Body of pancreas (tissue), 4 donors: ENCODE results near the gene LCE1A. TPM values are rescaled to one million over a fixed set of nuclear protein-coding genes. Genes with fewer than 3 reads are reported as not detected.

ENCODE experiments used
- ATAC-seq: fragments of 150-250 bp; one replicate; pipeline ENCODE4 v1.9.1; 2016
- DNase-seq, 4 donors: peaks; one replicate each; pipeline ENCODE4 v3.0.0-alpha.2; 2019
- H3K27ac ChIP-seq, 4 donors: fragments of 200-600 bp; sonication (generic); 1 replicate in 3 of 4; 2 replicates in 1 of 4; pipeline versions ENCODE4 v1.5.1 to v1.6.1; 2016 to 2019; ENCODE audit warnings: mild to moderate bottlenecking in 1 of 4, mixed read lengths in 1 of 4, moderate library complexity in 1 of 4
- H3K27me3 ChIP-seq, 2 donors: fragments of 200-600 bp; sonication (generic); one replicate each; pipeline ENCODE4 v1.6.0; 2016; ENCODE audit warnings: mild to moderate bottlenecking in 1 of 2
- H3K36me3 ChIP-seq, 2 donors: fragments of 200-600 bp; sonication (generic); replicated peaks in 1 of 2; 2 replicates each; pipeline ENCODE4 v1.5.1; 2016; ENCODE audit warnings: low read depth in 2 of 2; ENCODE audit not compliant: insufficient read depth in 1 of 2
- H3K4me1 ChIP-seq: fragments of 200-600 bp; sonication (generic); one replicate; pipeline ENCODE4 v1.6.0; 2016
- H3K4me3 ChIP-seq, 2 donors: fragments of 200-600 bp; sonication (generic); 1 replicate in 1 of 2; 2 replicates in 1 of 2; pipeline ENCODE4 v1.5.1; 2016 to 2019
- H3K9me3 ChIP-seq, 3 donors: fragments of 200-600 bp; sonication (generic); 1 replicate in 2 of 3; 2 replicates in 1 of 3; pipeline ENCODE4 v1.5.1; 2016
- CTCF ChIP-seq, 7 experiments: fragments of 450-650 bp in 4 of 7; fragments of 200-600 bp in 3 of 7; sonication (generic) in 3 of 7; IDR thresholded peaks; one replicate each; pipeline ENCODE4 v1.5.1; 2016 to 2019; ENCODE audit warnings: antibody characterized with exemption in 7 of 7
- POLR2A ChIP-seq, 3 donors: fragments of 450-650 bp; IDR thresholded peaks; one replicate each; pipeline ENCODE4 v1.6.1; 2016; ENCODE audit warnings: antibody characterized with exemption in 3 of 3, mild to moderate bottlenecking in 2 of 3
- WGBS, 2 donors: methylation state at CpG; one replicate each; pipeline ENCODE4 v1.1.5; 2017; 5-methylcytosine and 5-hydroxymethylcytosine counted together
- intact Hi-C: fragments of 100-400 bp; cut with DNase I; formaldehyde crosslinking; loops from one replicate; pipeline ENCODE4 v1.15.1; 2023
- total RNA-seq, 2 donors: library from RNA; depleted of rRNA; stranded (reverse); fragments of >200 nt; gene quantifications; one replicate each; pipeline ENCODE4 v1.1.0, GENCODE V29; 2016

The LCE1A gene
- total RNA-seq, 2 donors from 2014 or later: not detected

DNA sequence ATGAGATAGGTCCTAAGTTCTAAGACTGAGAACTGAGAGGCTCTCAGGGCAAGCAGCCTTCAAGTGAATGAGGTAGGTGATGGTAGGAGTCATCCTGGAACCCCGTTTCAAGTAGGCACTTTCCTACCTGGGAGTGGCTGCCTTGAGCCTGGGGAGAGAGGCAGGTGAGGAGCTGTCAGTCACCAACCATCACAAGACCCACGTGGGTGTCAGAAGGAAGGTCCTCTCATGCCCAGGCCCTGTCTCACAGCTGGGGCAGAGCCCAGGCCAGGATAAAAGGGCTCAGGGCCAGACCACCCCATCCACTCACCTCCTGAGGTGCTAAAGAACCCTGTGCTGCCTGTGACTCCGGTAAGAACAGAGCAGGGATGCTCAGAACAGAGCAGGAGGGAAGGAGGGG, 30.9 kb upstream of the LCE1A start, which contains the start of gene LCE1D:
Gene LCE1D, plus strand, starts transcription at position 301 of the 400 bp plus-strand sequence. CDS start 1,074 bp downstream, outside the sequence.
- H3K4me3 ChIP-seq: no peak within 1 kb of the TSS
- H3K4me1 ChIP-seq: no peaks in the 10 kb centered on the region
- H3K27ac ChIP-seq: no peak within 1 kb of the TSS
- TF ChIP-seq CTCF (IDR thresholded peaks at IDR 0.05) (no peak), POLR2A (IDR thresholded peaks at IDR 0.05) (no peak)
- no peaks in the 10 kb centered on the region for H3K9me3 ChIP-seq
- H3K27me3 ChIP-seq: no peaks in the 10 kb centered on the region
- 18 to 23% methylated on average over 3 of the region's 3 CpGs for WGBS, 2 donors
- H3K36me3 ChIP-seq: no peaks in the 10 kb centered on the region
- DNase-seq (no peak), ATAC-seq (no peak)
- intact Hi-C loops: no loop called here

GRCh38 chr1:152801333-152801732, 25.9 kb upstream of the LCE1A start:
- Histone ChIP-seq H3K4me1 (no peaks in the 10 kb centered on the region), H3K27me3 (no peaks in the 10 kb centered on the region), H3K27ac (no peak overlapping the region), H3K4me3 (no peak overlapping the region), H3K36me3 (no peaks in the 10 kb centered on the region), H3K9me3 (no peaks in the 10 kb centered on the region)
- intact Hi-C loops: no loop called here
- DNase-seq (no peak), ATAC-seq (no peak)
- TF ChIP-seq CTCF (IDR thresholded peaks at IDR 0.05) (no peak), POLR2A (IDR thresholded peaks at IDR 0.05) (no peak)
- WGBS, 2 donors: 40 to 56% methylated on average over 1 of the region's 1 CpG

DNA sequence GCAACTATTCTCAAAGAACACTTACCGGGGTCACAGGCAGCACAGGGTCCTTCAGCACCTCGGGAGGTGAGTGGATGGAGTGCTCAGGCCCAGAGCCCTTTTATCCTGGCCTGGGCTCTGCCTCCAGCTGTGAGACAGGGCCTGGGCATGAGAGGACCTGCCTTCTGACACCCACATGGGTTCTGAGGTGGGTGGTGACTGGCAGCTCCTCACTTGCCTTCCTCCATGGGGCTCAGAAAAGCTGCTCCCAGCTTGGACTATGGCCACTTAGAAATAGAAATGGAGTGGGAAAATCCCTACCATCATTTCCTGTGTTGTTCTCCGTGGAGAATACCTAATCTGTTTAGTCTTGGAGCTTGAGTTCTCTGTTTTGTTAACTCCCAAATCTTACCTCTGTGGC, 20.7 kb upstream of the LCE1A start, which contains the start of gene LCE1C:
Gene LCE1C, minus strand, starts transcription at position 76 of the 400 bp plus-strand sequence. CDS start 1,173 bp downstream, outside the sequence.
- WGBS, 2 donors: 48 to 54% methylated on average over 2 to 3 of the region's 3 CpGs

GRCh38 chr1:152811050-152811449, 16.2 kb upstream of the LCE1A start:
- Histone ChIP-seq H3K27me3 (no peaks in the 10 kb centered on the region), H3K4me3 (no peak overlapping the region), H3K36me3 (no peaks in the 10 kb centered on the region), H3K27ac (no peak overlapping the region), H3K9me3 (no peaks in the 10 kb centered on the region), H3K4me1 (no peaks in the 10 kb centered on the region)
- ATAC-seq: no peak
- intact Hi-C loops: no loop called here
- TF ChIP-seq POLR2A (IDR thresholded peaks at IDR 0.05) (no peak), CTCF (IDR thresholded peaks at IDR 0.05) (no peak)
- DNase-seq: no peak
- 61 to 75% methylated on average over 1 to 2 of the region's 2 CpGs for WGBS, 2 donors

More for the DNA sequence above, 20.7 kb upstream of the LCE1A start, which contains the start of gene LCE1C:
- no peak within 1 kb of the TSS for H3K27ac ChIP-seq
- no peak for DNase-seq
- no peaks in the 10 kb centered on the region for H3K9me3 ChIP-seq
- H3K36me3 ChIP-seq: no peaks in the 10 kb centered on the region
- H3K4me3 ChIP-seq: no peak within 1 kb of the TSS
- TF ChIP-seq POLR2A (IDR thresholded peaks at IDR 0.05) (no peak), CTCF (IDR thresholded peaks at IDR 0.05) (no peak)
- H3K4me1 ChIP-seq: no peaks in the 10 kb centered on the region
- no peaks in the 10 kb centered on the region for H3K27me3 ChIP-seq
- ATAC-seq: no peak
- intact Hi-C loops: no loop called here

GRCh38 chr1:152811671-152812070, 15.6 kb upstream of the LCE1A start, which contains the start of gene LCE1B:
Gene LCE1B (plus strand): TSS chr1:152811971. CDS start chr1:152812447, 476 bp downstream.
- intact Hi-C loops: no loop called here

More at GRCh38 chr1:152811671-152812070, 15.6 kb upstream of the LCE1A start, which contains the start of gene LCE1B:
- Histone ChIP-seq H3K4me3 (no peak within 1 kb of the TSS), H3K9me3 (no peaks in the 10 kb centered on the region), H3K27ac (no peak within 1 kb of the TSS), H3K4me1 (no peaks in the 10 kb centered on the region), H3K36me3 (no peaks in the 10 kb centered on the region), H3K27me3 (no peaks in the 10 kb centered on the region)
- DNase-seq: no peak
- no peak for TF ChIP-seq POLR2A (IDR thresholded peaks at IDR 0.05)
- TF ChIP-seq CTCF (IDR thresholded peaks at IDR 0.05): no peak
- 56 to 81% methylated on average over 2 of the region's 2 CpGs for WGBS, 2 donors
- no peak for ATAC-seq
